GM21737 (cell line): Measurements from ENCODE around the gene ADAMTSL1.

Source experiments
- ATAC-seq: cut with Tn5 transposase; IDR thresholded peaks from one replicate; pipeline ENCODE4 v1.9.1; 2021; ENCODE audit warnings: mild to moderate bottlenecking, moderate library complexity; ENCODE audit not compliant: unreplicated experiment

Gene ADAMTSL1

GRCh38 chr9:18604767-18605730 is 131.1 kb downstream of the ADAMTSL1 start:
- ATAC-seq = no peak

GRCh38 chr9:18605766-18606180 is 131.8 kb downstream of the ADAMTSL1 start:
- no peak for ATAC-seq

GRCh38 chr9:18606281-18606680 is 132.3 kb downstream of the ADAMTSL1 start:
- no peak for ATAC-seq

GRCh38 chr9:18606846-18607245 is 132.9 kb downstream of the ADAMTSL1 start:
- ATAC-seq = no peak

GRCh38 chr9:18608371-18608770 is 134.4 kb downstream of the ADAMTSL1 start:
- ATAC-seq = no peak

- ATAC-seq = no peak
Measured at GRCh38 chr9:18610956-18611355, 137.0 kb downstream of the ADAMTSL1 start.

- ATAC-seq = no peak
Measured at GRCh38 chr9:18611971-18612370, 138.0 kb downstream of the ADAMTSL1 start.

- no peak for ATAC-seq
Measured at GRCh38 chr9:18614116-18614515, 140.2 kb downstream of the ADAMTSL1 start.

- ATAC-seq = no peak
Measured at GRCh38 chr9:18614651-18615050, 140.7 kb downstream of the ADAMTSL1 start.

GRCh38 chr9:18616976-18617375 is 143.0 kb downstream of the ADAMTSL1 start:
- no peak for ATAC-seq

- no peak for ATAC-seq
Measured at GRCh38 chr9:18617759-18618158, 143.8 kb downstream of the ADAMTSL1 start.

- no peak for ATAC-seq
Measured at GRCh38 chr9:18618862-18619261, 144.9 kb downstream of the ADAMTSL1 start.

GRCh38 chr9:18622186-18622836 is 148.4 kb downstream of the ADAMTSL1 start:
- ATAC-seq = no peak

- ATAC-seq = no peak
Measured at GRCh38 chr9:18623221-18624079, 149.5 kb downstream of the ADAMTSL1 start.

GRCh38 chr9:18626046-18626698 is 152.2 kb downstream of the ADAMTSL1 start:
- no peak for ATAC-seq

- ATAC-seq = no peak
Measured at GRCh38 chr9:18629136-18629535, 155.2 kb downstream of the ADAMTSL1 start.

- ATAC-seq = no peak
Measured at GRCh38 chr9:18632632-18633403, 158.9 kb downstream of the ADAMTSL1 start.

GRCh38 chr9:18636781-18637180 is 162.8 kb downstream of the ADAMTSL1 start:
- ATAC-seq = no peak

GRCh38 chr9:18638371-18639249 is 164.7 kb downstream of the ADAMTSL1 start:
- ATAC-seq = no peak
